Activated CD4-positive, alpha-beta T cell treated with anti-CD3 and anti-CD28 coated beads for 36 hours (primary cell): ENCODE measurements around the gene CDK19. TPM values are rescaled to one million over a fixed set of nuclear protein-coding genes. Genes with fewer than 3 reads are reported as not detected.
A peak's percentile ranks its signal among the peaks of the same experiment; 100 is the strongest.
"Not testable (repeated sequence)": the region's sequence is repeated elsewhere in the genome, so short reads cannot be mapped to it uniquely, and the experiment has no call there.

Source experiments
- ATAC-seq: fragments of 200-7000 bp; cut with Tn5 transposase; one replicate; pipeline ENCODE4 v1.10.0; 2021; ENCODE audit warnings: mild to moderate bottlenecking, moderate library complexity
- CTCF ChIA-PET: fragments of 350-600 bp; sonication (Branson Sonifier 250); formaldehyde crosslinking; loops from one replicate; lab custom pipeline; 2021; ENCODE audit warnings: antibody characterized with exemption; lab: Charles Lee
- POLR2A ChIA-PET: fragments of 350-600 bp; sonication (Branson Sonifier 250); formaldehyde crosslinking; loops from one replicate; lab custom pipeline; 2021; ENCODE audit warnings: antibody characterized with exemption, inconsistent platforms; lab: Charles Lee
- DNase-seq: peaks from one replicate; pipeline ENCODE4 v3.0.0-alpha.2; 2020
- H3K27ac Mint-ChIP-seq: one replicate; pipeline ENCODE4 v1.8.0; 2021; ENCODE audit warnings: mixed read lengths
- H3K27me3 Mint-ChIP-seq: one replicate; pipeline ENCODE4 v1.8.0; 2021; ENCODE audit warnings: mixed read lengths
- H3K36me3 Mint-ChIP-seq: one replicate; pipeline ENCODE4 v1.8.0; 2021; ENCODE audit warnings: low read depth, mixed read lengths
- H3K4me1 Mint-ChIP-seq: one replicate; pipeline ENCODE4 v1.8.0; 2021; ENCODE audit warnings: mixed read lengths
- H3K4me3 Mint-ChIP-seq: one replicate; pipeline ENCODE4 v1.8.0; 2021; ENCODE audit warnings: mild to moderate bottlenecking, moderate library complexity, mixed read lengths
- H3K9me3 Mint-ChIP-seq: one replicate; pipeline ENCODE4 v1.8.0; 2021; ENCODE audit warnings: low read depth, mixed read lengths
- intact Hi-C, 2 experiments: fragments of 100-400 bp; cut with DNase I in 1 of 2; cut with micrococcal nuclease in 1 of 2; formaldehyde crosslinking; loops; one replicate each; pipeline versions ENCODE4 v1.14.2 to v1.15.1; 2022 to 2024; cut with DNase I, micrococcal nuclease
- total RNA-seq, 2 experiments: library from RNA; stranded (reverse); gene quantifications; one replicate each; pipeline ENCODE4 v1.2.3, GENCODE V29; 2021

CDK19 gene
- total RNA-seq, 2 experiments from 2014 or later, result 14.7 to 15.7 TPM

DNA sequence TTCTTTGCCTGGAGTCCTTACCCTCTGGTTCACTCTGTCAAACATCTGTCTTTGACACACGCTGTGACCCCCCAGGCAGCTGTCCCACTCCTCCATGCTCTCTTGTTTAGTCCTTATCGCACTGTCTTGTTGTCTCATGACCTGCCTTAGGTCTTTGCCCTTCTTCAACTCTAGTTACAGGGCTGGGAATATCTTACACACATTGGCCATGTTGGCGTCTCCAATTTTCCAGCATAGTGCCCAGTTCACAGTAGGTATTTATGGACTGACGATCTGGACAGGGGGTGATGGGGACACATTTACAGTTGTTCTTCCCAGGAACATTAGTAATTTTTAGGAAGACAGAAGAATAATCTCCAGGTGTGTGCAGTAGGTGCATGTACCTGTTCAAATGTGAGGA is 209.1 kb downstream of the CDK19 start:
- Mint-ChIP-seq H3K4me1 (no peaks in the 10 kb centered on the region), H3K36me3 (no peaks in the 10 kb centered on the region), H3K27ac (no peak overlapping the region), H3K4me3 (no peak overlapping the region), H3K9me3 (no peaks in the 10 kb centered on the region), H3K27me3 (no peaks in the 10 kb centered on the region)
- CTCF ChIA-PET, result no interaction called here
- DNase-seq (no peak), ATAC-seq (no peak)
- POLR2A ChIA-PET, result no interaction called here
- intact Hi-C loops, result no loop called here

DNA sequence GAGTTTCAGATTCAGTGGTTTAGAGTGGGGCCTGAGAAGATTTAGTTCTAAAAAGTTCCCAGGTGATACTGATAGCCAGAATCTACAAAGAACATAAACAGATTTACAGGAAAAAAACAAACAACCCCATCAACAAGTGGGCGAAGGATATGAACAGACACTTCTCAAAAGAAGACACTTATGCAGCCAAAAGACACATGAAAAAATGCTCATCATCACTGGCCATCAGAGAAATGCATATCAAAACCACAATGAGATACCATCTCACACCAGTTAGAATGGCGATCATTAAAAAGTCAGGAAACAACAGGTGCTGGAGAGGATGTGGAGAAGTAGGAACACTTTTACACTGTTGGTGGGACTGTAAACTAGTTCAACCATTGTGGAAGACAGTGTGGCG is 214.6 kb downstream of the CDK19 start:
- H3K36me3 Mint-ChIP-seq, H3K4me3 Mint-ChIP-seq, H3K27ac Mint-ChIP-seq, H3K4me1 Mint-ChIP-seq, DNase-seq, intact Hi-C loops, CTCF ChIA-PET, POLR2A ChIA-PET, H3K9me3 Mint-ChIP-seq, ATAC-seq, H3K27me3 Mint-ChIP-seq: not testable (repeated sequence)

DNA sequence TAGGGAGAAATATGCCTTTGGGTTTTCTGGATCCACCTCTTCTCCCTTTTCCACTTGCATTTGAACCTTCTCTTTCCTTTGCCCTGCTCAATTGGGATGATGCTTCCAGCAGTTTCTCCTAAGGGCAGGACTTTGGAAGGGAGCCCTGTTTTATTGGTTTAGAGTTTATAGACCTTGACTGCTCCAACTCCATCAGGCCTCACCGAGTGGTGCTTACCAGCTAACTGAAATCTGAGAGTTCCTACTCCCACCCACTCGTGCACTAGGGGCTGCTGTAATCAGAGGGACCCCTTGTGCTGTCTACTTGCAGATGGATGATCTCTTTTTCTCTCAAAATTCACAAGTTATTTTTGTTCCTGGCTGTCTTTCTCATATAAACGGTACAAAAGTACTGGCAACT is 217.5 kb downstream of the CDK19 start:
- no peaks in the 10 kb centered on the region for H3K27me3 Mint-ChIP-seq
- ATAC-seq (no peak), DNase-seq (no peak)
- H3K4me1 Mint-ChIP-seq, result no peaks in the 10 kb centered on the region
- ChIA-PET POLR2A (no interaction called here), CTCF (interaction anchor here (1.1 kb wide), 1 partner anchor 9 kb away, joined by 3 read pairs; no protein-coding TSS in a partner anchor)
- H3K27ac Mint-ChIP-seq, result no peak overlapping the region
- no peak overlapping the region for H3K4me3 Mint-ChIP-seq
- H3K9me3 Mint-ChIP-seq, result no peaks in the 10 kb centered on the region
- no peaks in the 10 kb centered on the region for H3K36me3 Mint-ChIP-seq
- intact Hi-C loops, result no loop called here

DNA sequence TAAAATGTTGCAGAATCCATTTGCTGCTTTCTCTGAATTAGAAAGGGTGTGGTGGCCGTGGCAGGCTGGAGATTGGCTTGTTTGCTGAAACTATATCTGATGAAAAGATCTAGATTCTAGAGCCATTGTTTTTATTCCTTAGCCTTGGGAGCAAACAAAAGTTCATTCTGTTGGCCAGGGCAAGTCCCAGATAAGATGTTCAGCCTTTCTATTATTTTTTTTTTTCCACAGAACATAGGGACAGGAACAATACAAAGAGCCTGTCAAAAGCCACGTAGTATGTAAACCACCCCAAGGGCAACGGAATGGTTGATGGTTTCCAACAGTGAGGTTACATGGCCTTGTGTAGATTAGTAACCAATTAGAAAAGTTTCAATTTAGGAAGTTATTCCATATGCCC is 218.9 kb downstream of the CDK19 start:
- Mint-ChIP-seq H3K27ac (no peak overlapping the region), H3K4me1 (no peaks in the 10 kb centered on the region), H3K4me3 (no peak overlapping the region), H3K27me3 (no peaks in the 10 kb centered on the region), H3K36me3 (no peaks in the 10 kb centered on the region), H3K9me3 (no peaks in the 10 kb centered on the region)
- intact Hi-C loops, result no loop called here
- ATAC-seq, result no peak
- ChIA-PET CTCF (no interaction called here), POLR2A (no interaction called here)
- DNase-seq, result no peak

DNA sequence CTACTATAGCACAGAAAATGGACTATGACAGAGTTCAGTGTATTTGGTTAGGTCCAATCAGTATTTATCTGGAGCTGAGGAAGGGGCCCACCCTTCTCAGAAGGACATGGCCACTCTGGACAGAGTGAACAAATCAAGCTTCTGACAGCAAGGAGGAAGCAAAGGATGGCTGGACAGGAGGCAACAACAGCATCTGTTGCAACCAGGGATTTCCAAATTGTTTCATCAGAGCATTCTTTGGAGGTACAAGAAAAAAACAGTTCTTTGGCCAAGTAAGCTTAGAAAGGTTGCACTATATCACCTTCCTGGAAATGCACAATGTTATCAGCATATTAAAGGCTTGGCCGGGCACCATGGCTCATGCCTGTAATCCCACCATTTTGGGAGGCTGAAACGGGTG is 220.2 kb downstream of the CDK19 start:
- Mint-ChIP-seq H3K4me3 (no peak overlapping the region), H3K27ac (no peak overlapping the region), H3K4me1 (peaks cover 7% of the 10 kb centered on the region), H3K36me3 (no peaks in the 10 kb centered on the region), H3K9me3 (no peaks in the 10 kb centered on the region), H3K27me3 (no peaks in the 10 kb centered on the region)
- POLR2A ChIA-PET, result no interaction called here
- ATAC-seq (no peak), DNase-seq (no peak)
- intact Hi-C loops, result no loop called here
- CTCF ChIA-PET, result no interaction called here

DNA sequence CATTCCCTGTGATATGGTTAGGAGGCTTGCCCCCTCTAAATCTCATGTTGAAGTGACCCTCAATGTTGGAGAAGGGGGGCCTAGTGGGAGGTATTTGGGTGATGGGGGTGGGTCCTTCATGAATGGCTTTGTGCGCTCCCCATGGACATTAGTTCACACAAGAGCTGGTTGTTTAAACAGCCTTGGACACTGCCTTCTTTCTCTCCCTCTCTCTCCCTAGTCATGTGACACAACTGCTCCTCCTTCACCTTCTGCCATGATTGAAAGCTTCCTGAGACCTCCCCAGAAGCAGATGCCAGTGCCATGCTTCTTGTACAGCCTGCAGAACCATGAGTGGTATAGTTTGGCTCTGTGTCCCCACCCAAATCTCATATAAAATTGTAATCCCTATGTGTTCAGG is 221.6 kb downstream of the CDK19 start:
- Mint-ChIP-seq H3K4me3 (no peak overlapping the region), H3K27me3 (no peaks in the 10 kb centered on the region), H3K27ac (no peak overlapping the region), H3K4me1 (peaks cover 8% of the 10 kb centered on the region), H3K9me3 (no peaks in the 10 kb centered on the region), H3K36me3 (no peaks in the 10 kb centered on the region)
- intact Hi-C loops, result no loop called here
- POLR2A ChIA-PET, result no interaction called here
- ATAC-seq (no peak), DNase-seq (no peak)
- CTCF ChIA-PET, result no interaction called here

DNA sequence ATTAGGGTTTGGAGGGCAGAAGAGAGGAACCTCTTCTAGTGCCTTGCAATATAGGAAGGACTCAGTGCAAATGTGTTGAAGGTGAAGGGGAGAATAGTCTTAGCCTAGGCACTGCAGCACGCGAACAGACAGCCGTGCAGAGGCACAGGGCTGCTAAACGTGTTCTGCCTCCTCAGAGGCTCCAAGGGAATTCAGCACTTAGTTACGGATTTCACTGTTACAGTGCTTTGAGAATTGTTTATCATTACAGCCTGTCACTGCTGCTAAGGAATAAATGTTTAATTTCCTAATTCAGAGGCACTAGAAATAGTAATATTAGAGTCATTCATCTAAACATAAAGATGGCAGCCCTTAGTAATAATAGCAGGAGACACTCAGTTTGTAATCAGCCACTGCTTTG is 222.5 kb downstream of the CDK19 start:
- H3K27me3 Mint-ChIP-seq, result no peaks in the 10 kb centered on the region
- ATAC-seq (no peak), DNase-seq (no peak)
- peaks cover 8% of the 10 kb centered on the region for H3K4me1 Mint-ChIP-seq
- H3K36me3 Mint-ChIP-seq, result no peaks in the 10 kb centered on the region
- intact Hi-C loops, result no loop called here
- H3K4me3 Mint-ChIP-seq, result no peak overlapping the region
- ChIA-PET CTCF (no interaction called here), POLR2A (no interaction called here)
- no peaks in the 10 kb centered on the region for H3K9me3 Mint-ChIP-seq
- H3K27ac Mint-ChIP-seq, result no peak overlapping the region

DNA sequence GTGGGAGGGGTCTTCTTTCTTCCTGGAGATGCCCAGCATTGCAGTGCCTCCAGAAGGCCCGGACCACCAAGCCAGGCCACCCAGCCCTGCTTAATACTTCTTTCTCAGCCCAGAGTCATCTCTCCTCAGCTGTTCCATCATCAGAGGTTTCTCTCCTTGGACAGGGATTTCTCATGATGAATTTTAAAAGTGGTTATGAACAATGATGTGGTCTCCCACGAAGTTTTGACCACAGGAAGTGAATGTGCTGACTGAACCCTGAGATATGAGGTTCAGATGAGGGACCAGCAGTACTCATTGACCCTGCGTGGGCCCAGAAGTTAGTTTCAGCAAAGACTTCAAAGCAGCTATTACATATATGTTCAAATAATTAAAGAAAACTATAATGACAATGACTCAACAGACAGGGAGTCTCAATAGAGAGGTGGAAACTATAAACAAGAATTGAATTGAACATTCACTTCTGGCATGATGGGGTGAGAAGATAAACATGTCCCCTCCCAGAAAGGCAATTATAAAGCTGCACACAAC is 224.4 kb downstream of the CDK19 start:
- Mint-ChIP-seq H3K4me1 (peaks cover 8% of the 10 kb centered on the region), H3K27me3 (no peaks in the 10 kb centered on the region), H3K9me3 (no peaks in the 10 kb centered on the region), H3K36me3 (no peaks in the 10 kb centered on the region), H3K27ac (no peak overlapping the region), H3K4me3 (no peak overlapping the region)
- ChIA-PET POLR2A (no interaction called here), CTCF (interaction anchor here (0.6 to 0.8 kb wide), 2 partner anchors 177 to 280 kb away, joined by 3 to 5 read pairs; no protein-coding TSS in a partner anchor)
- peak; percentile 84 for ATAC-seq
- DNase-seq, result peak; percentile 49
- intact Hi-C loops, result no loop called here

DNA sequence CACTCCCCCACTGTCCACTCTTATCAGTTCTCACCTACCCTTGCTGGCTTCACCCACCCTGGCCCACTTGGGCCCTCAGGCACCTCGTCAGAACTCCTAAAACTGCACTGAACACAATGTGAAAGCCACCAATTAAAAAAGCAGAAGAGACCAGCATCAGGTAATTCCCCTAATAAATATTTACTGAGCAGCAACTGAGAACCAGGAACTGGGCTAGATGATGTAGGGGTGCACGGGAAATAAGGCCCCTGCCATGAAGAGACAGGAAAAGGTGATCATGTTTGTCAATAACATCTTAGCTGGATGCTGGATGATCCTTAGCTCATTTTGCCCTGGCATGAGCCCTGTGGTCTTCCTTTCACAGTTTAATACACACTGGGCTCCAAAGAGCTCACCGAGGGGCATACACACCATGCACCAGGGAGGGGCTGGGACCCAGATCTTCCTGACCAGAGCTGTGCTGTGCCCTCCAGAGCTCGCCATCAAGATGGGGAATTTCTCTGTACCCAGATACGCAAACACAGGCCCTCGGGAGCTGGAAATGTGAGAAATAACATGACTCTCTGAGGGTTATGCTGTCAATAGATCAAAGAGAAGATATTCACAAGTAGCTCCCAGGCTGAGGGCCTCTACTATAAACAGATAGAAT is 225.3 kb downstream of the CDK19 start:
- H3K27me3 Mint-ChIP-seq, result no peaks in the 10 kb centered on the region
- no peaks in the 10 kb centered on the region for H3K9me3 Mint-ChIP-seq
- CTCF ChIA-PET, result interaction anchor here (0.5 to 0.8 kb wide), 2 partner anchors 53 to 178 kb away, joined by 3 read pairs; no protein-coding TSS in a partner anchor
- no peak for DNase-seq
- H3K36me3 Mint-ChIP-seq, result no peaks in the 10 kb centered on the region
- peaks cover 8% of the 10 kb centered on the region for H3K4me1 Mint-ChIP-seq
- peak; percentile 40 for ATAC-seq
- no peak overlapping the region for H3K27ac Mint-ChIP-seq
- POLR2A ChIA-PET, result no interaction called here
- intact Hi-C loops, result no loop called here
- H3K4me3 Mint-ChIP-seq, result no peak overlapping the region

DNA sequence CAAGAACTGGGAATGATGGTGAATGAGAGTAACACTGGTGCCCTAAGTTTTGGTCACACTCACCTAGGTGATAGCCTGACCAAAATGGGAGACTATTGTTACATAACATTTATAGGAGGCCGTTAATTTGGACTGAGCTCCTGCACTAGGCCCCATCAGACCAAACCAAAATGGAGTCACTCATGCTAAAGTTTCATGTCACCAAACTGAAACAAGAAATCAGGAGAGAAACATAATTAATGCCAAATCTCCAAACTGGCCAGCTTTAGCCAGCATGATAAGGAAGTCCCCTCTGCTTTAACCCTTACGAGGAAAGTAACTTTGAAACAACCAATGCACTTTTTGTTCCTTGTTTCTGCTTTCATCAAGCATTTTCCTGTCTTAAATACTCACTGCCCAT is 227.9 kb downstream of the CDK19 start:
- H3K36me3 Mint-ChIP-seq, result no peaks in the 10 kb centered on the region
- peaks cover 8% of the 10 kb centered on the region for H3K4me1 Mint-ChIP-seq
- no peaks in the 10 kb centered on the region for H3K27me3 Mint-ChIP-seq
- ATAC-seq (no peak), DNase-seq (no peak)
- ChIA-PET POLR2A (no interaction called here), CTCF (interaction anchor here (1.1 kb wide), 1 partner anchor 55 kb away, joined by 3 read pairs; no protein-coding TSS in a partner anchor)
- intact Hi-C loops, result no loop called here
- no peak overlapping the region for H3K4me3 Mint-ChIP-seq
- H3K9me3 Mint-ChIP-seq, result no peaks in the 10 kb centered on the region
- H3K27ac Mint-ChIP-seq, result no peak overlapping the region

DNA sequence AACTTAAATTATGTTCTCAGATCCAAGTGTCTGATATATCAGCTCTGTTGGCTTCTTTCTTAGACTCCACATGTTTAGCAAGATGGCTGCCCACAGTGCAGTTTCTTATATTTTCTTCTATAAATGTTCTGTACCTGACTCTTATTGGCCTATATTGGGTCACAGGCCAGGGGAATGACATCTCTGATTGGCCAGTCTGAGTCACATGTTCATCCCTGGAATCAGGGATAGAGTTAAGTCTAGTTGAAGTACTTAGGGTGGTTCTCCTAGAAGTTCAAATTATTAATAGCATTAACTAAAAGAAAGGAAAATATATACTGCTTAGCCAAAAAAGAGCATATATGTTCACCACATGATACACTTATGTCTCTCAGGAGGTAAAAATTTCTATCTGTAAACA is 233.6 kb downstream of the CDK19 start:
- H3K9me3 Mint-ChIP-seq, result peaks cover 2% of the 10 kb centered on the region
- intact Hi-C loops, result no loop called here
- no peak overlapping the region for H3K4me3 Mint-ChIP-seq
- no peaks in the 10 kb centered on the region for H3K4me1 Mint-ChIP-seq
- H3K27me3 Mint-ChIP-seq, result no peaks in the 10 kb centered on the region
- H3K36me3 Mint-ChIP-seq, result no peaks in the 10 kb centered on the region
- ChIA-PET POLR2A (no interaction called here), CTCF (interaction anchor here (0.6 to 1.2 kb wide), 4 partner anchors 24 to 1584 kb away, joined by 3 to 4 read pairs (median 3); no protein-coding TSS in a partner anchor)
- H3K27ac Mint-ChIP-seq, result no peak overlapping the region
- DNase-seq (no peak), ATAC-seq (no peak)

DNA sequence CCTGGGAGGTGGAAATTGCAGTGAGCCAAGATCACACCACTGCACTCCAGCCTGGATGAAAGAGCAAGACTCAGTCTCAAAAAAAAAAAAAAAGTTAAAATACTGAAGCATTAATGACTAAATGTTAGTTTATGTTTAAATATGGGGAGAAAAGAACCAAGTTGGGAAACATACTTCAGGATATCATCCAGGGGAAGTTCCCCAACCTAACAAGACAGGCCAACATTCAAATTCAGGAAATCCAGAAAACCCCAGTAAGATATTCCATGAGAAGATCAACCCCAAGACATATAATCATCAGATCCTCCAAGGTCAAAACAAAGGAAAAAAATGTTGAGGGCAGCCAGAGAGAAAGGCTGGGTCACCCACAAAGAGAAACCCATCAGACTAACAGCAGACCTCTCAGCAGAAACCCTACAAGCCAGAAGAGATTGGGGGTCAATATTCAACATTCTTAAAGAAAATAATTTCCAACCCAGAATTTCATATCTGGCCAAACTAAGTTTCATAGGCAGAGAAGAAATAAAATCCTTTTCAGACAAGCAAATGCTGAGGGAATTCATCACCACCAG is 237.6 kb downstream of the CDK19 start:
- H3K36me3 Mint-ChIP-seq, CTCF ChIA-PET, ATAC-seq, DNase-seq, H3K9me3 Mint-ChIP-seq, intact Hi-C loops, POLR2A ChIA-PET, H3K4me3 Mint-ChIP-seq, H3K27me3 Mint-ChIP-seq, H3K27ac Mint-ChIP-seq, H3K4me1 Mint-ChIP-seq: not testable (repeated sequence)
